ENCODE measurements around the gene RNASET2.

RNASET2 gene

GRCh38 chr6:166944666-166945256 is 11.6 kb downstream of the RNASET2 start:
- no peak overlapping the region for H3K4me3 ChIP-seq (replicated peaks; ENCODE audit: low read depth, low read length)
- TF ChIP-seq, protein P1, sequence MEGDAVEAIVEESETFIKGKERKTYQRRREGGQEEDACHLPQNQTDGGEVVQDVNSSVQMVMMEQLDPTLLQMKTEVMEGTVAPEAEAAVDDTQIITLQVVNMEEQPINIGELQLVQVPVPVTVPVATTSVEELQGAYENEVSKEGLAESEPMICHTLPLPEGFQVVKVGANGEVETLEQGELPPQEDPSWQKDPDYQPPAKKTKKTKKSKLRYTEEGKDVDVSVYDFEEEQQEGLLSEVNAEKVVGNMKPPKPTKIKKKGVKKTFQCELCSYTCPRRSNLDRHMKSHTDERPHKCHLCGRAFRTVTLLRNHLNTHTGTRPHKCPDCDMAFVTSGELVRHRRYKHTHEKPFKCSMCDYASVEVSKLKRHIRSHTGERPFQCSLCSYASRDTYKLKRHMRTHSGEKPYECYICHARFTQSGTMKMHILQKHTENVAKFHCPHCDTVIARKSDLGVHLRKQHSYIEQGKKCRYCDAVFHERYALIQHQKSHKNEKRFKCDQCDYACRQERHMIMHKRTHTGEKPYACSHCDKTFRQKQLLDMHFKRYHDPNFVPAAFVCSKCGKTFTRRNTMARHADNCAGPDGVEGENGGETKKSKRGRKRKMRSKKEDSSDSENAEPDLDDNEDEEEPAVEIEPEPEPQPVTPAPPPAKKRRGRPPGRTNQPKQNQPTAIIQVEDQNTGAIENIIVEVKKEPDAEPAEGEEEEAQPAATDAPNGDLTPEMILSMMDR (IDR thresholded peaks at IDR 0.05; ENCODE audit: low read length, missing control alignments), result no peak
- DNase-seq (ENCODE audit: low read depth), result no peak

DNA sequence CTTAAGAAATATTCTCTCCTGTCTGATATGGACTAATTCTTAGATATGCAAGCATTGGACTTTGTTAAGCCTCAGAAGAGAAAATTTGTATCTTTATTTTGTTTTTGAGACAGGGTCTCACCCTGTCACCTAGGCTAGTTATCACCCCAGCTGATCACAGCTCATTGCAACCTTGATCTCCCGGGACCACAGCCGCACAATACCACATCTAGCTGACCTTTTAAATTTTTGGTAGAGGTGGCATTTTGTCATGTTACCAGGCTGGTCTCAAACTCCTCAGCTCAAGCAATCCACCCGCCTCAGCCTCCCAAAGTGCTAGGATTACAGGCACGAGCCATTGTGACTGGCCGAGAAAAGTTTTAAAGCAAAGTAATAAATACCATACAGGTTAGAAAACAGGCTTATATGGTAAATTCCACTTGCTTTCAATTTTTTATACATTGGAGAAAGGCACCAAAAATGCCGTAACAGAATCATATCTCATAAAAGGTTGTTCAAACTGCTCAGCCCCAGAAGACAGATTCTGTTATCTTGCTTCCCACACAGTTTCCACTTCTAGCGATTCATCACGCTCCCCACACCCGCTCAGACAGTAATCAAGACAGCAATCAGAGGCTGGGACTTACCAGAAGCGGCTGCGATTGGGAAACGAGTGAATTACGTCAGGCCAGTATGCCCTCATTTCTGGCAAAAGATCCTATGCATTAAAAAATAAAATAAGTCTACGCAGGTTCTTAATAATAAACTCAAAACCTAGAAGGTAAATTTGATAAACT is 13.8 kb downstream of the RNASET2 start:
- TF ChIP-seq, protein P1 (IDR thresholded peaks at IDR 0.05; ENCODE audit: low read length, missing control alignments), result no peak
- peak; percentile 68 for DNase-seq (ENCODE audit: low read depth)
- no peak overlapping the region for H3K4me3 ChIP-seq (replicated peaks; ENCODE audit: low read depth, low read length)

- DNase-seq (ENCODE audit: low read depth), result no peak
- no peak overlapping the region for H3K4me3 ChIP-seq (replicated peaks; ENCODE audit: low read depth, low read length)
- TF ChIP-seq, protein P1 (IDR thresholded peaks at IDR 0.05; ENCODE audit: low read length, missing control alignments), result no peak
Measured at GRCh38 chr6:166940643-166941068, 15.7 kb downstream of the RNASET2 start.

GRCh38 chr6:166939894-166940293 is 16.5 kb downstream of the RNASET2 start:
- H3K4me3 ChIP-seq (replicated peaks; ENCODE audit: low read depth, low read length), result no peak overlapping the region
- TF ChIP-seq, protein P1 (IDR thresholded peaks at IDR 0.05; ENCODE audit: low read length, missing control alignments), result no peak
- no peak for DNase-seq (ENCODE audit: low read depth)

DNA sequence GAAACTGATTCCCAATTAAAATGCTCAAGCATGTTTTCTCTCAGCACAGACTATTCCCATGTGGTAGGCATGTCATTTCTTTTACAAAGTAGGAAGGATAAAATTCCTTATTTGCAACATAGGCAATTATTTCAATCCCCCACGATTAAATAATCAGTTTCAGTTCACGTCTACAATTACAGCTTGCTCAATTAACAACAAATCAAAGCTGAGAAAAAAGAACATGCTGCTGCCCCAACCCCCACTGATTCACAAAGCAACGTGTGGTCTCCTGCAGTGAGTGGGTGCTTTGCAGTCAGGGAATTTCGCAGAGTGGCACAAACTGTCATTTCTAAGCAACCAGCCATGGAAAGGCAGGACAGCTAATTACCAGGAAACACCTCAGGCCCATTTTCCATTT is 17.0 kb downstream of the RNASET2 start:
- no peak overlapping the region for H3K4me3 ChIP-seq (replicated peaks; ENCODE audit: low read depth, low read length)
- TF ChIP-seq, protein P1 (IDR thresholded peaks at IDR 0.05; ENCODE audit: low read length, missing control alignments), result no peak
- no peak for DNase-seq (ENCODE audit: low read depth)

GRCh38 chr6:166938704-166939103 is 17.6 kb downstream of the RNASET2 start:
- DNase-seq (ENCODE audit: low read depth), result no peak
- TF ChIP-seq, protein P1 (IDR thresholded peaks at IDR 0.05; ENCODE audit: low read length, missing control alignments), result no peak
- H3K4me3 ChIP-seq (replicated peaks; ENCODE audit: low read depth, low read length), result no peak overlapping the region

Data from fibroblast of pulmonary artery (primary cell).